ENCODE data around the gene TGFBR3.

TGFBR3 gene

DNA sequence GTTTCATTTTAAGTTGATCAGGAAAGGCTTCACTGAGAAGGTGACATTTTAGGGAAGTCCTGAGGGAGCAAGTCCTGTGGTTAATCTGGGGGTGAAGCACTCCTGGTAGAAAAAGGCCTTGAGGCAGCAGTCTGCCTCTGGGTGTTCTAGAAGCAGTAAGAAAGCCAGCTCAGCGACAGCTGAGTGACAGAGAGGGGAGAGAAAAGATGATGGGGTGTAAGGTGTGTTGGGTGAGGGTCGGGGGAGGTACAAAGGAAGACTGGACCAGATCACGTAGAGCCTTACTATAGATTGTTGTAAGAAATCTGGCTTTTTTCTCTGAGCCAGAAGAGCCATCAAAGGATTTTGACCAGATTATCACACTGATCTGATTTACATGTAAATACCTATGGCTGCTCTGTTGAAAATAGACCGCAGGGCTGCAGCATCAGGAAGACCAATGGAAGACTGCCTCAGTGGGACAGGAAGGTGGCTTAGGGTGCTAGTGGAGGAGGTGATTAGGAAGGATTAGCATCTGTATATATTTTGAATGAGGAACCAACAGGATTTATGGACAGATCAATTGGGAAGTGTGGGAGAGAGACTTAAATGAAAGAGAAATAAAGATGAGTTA is 254.1 kb downstream of the TGFBR3 start:
- no peak for DNase-seq (ENCODE audit: low read depth in 1 of 2, low spot score in 1 of 2)
- in situ Hi-C loops (cut with HindIII; ENCODE audit: low pct_unique_long_range_greater_than_20kb, low sequenced_read_pairs): no loop called here
- no peak for TF ChIP-seq JUND (IDR thresholded peaks at IDR 0.05; ENCODE audit: low read depth)

DNA sequence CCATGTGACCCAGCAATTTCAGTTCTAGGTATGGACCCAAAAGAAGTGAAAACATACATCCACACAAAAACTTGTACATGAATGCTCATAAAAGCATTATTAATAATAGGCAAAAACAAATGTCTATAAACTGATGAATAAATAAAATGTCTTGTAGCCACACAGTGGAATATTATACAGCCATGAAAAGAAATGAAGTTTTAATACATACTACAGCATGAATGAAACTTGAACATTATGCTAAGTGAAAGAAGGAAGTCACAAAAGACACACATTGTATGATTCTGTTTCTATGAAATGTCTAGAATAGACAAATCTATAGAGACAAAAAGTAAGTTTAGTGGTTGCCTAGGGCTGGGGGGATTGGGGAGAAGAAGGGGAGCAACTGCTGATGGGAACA is 255.1 kb downstream of the TGFBR3 start:
- in situ Hi-C loops (cut with HindIII; ENCODE audit: low pct_unique_long_range_greater_than_20kb, low sequenced_read_pairs): no loop called here
- no peak for DNase-seq (ENCODE audit: low read depth in 1 of 2, low spot score in 1 of 2)
- TF ChIP-seq JUND (IDR thresholded peaks at IDR 0.05; ENCODE audit: low read depth): no peak

Data from T47D (cell line).